ENCODE results near the gene ITGB3. TPM values are rescaled to one million over a fixed set of nuclear protein-coding genes. Genes with fewer than 3 reads are reported as not detected.

The ITGB3 gene
- total and polyA plus RNA-seq, 8 donors = 9.4 to 12.0 (median 10.6) TPM

DNA sequence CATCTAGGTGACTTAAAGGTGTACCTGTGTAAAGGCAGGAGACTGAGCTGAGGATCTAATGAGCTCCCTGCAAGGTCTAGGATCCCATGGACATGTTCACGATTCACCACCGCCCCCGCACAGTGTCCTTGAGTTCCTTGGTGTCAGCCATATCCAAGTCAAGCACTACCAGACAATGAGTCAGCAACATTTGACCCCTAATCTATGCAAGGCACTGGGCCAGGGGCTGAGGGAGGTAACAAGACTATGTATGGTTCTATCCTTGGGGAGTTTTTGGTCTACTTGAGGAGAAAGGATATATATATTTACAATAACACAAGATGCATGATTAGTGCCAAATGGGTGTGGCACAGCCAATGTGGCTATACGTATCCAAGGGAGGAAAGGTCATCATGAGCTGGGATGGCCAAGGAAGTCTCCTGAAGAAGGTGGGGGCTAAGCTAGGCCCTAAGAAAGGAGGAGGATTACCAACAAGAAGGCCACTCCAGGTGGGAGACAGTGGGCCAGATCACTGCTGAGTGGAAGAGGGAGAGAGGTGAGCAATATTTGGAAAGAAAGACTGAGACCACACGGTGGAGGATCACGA lies 35.0 kb downstream of the ITGB3 start:
- Histone ChIP-seq H3K9me3 (no peaks in the 10 kb centered on the region), H3K36me3 (peaks cover 0 to 4% of the 10 kb centered on the region in 2 donors), H3K27me3 (no peaks in the 10 kb centered on the region), H3K27ac (no peak overlapping the region), H3K4me1 (no peaks in the 10 kb centered on the region), H3K4me3 (no peak overlapping the region)
- intact Hi-C loops (cut with DNase I) = no loop called here
- DNase-seq (no peak), ATAC-seq (no peak)
- TF ChIP-seq, protein P1, sequence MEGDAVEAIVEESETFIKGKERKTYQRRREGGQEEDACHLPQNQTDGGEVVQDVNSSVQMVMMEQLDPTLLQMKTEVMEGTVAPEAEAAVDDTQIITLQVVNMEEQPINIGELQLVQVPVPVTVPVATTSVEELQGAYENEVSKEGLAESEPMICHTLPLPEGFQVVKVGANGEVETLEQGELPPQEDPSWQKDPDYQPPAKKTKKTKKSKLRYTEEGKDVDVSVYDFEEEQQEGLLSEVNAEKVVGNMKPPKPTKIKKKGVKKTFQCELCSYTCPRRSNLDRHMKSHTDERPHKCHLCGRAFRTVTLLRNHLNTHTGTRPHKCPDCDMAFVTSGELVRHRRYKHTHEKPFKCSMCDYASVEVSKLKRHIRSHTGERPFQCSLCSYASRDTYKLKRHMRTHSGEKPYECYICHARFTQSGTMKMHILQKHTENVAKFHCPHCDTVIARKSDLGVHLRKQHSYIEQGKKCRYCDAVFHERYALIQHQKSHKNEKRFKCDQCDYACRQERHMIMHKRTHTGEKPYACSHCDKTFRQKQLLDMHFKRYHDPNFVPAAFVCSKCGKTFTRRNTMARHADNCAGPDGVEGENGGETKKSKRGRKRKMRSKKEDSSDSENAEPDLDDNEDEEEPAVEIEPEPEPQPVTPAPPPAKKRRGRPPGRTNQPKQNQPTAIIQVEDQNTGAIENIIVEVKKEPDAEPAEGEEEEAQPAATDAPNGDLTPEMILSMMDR (IDR thresholded peaks at IDR 0.05) = no peak

DNA sequence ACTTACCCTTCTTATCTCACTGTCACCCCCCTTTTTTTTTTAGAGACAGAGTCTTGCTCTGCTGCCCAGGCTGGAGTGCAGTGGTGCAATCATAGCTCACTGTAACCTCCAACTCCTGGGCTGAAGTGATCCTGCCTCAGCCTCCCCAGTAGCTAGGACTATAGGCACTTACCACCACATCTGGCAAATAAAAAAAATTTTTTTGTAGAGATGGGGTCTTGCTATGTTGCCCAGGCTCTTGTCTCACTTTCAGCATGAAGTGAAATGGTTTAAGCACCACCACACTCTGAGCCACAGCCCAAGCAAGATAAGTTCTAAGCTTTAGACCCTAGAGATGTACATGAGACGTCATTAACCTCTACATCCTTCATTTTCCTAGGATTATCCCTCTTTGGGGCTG lies 35.7 kb downstream of the ITGB3 start:
- TF ChIP-seq, protein P1 (IDR thresholded peaks at IDR 0.05) = no peak
- intact Hi-C loops (cut with DNase I) = no loop called here
- Histone ChIP-seq H3K4me3 (no peak overlapping the region), H3K36me3 (peaks cover 0 to 4% of the 10 kb centered on the region in 2 donors), H3K4me1 (no peaks in the 10 kb centered on the region), H3K27ac (no peak overlapping the region), H3K9me3 (no peaks in the 10 kb centered on the region), H3K27me3 (no peaks in the 10 kb centered on the region)
- ATAC-seq (no peak), DNase-seq (no peak)

DNA sequence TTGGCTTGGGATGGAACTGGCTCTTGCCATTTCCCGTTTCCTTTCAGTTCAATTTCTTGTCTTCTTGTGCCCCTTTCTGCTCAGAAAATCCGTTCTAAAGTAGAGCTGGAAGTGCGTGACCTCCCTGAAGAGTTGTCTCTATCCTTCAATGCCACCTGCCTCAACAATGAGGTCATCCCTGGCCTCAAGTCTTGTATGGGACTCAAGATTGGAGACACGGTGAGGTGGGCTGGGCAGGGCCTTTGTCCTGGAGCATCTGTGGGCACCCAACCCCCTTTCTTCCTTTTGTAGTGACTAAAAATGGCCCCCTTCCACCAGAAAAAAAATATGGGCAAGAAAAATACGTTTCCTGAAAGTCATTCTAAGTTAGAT lies 37.2 kb downstream of the ITGB3 start:
- intact Hi-C loops (cut with DNase I) = no loop called here
- Histone ChIP-seq H3K27ac (no peak overlapping the region), H3K27me3 (no peaks in the 10 kb centered on the region), H3K4me3 (no peak overlapping the region), H3K4me1 (no peaks in the 10 kb centered on the region), H3K9me3 (no peaks in the 10 kb centered on the region), H3K36me3 (peaks cover 0 to 4% of the 10 kb centered on the region in 2 donors)
- DNase-seq (no peak), ATAC-seq (no peak)
- TF ChIP-seq, protein P1 (IDR thresholded peaks at IDR 0.05) = no peak

DNA sequence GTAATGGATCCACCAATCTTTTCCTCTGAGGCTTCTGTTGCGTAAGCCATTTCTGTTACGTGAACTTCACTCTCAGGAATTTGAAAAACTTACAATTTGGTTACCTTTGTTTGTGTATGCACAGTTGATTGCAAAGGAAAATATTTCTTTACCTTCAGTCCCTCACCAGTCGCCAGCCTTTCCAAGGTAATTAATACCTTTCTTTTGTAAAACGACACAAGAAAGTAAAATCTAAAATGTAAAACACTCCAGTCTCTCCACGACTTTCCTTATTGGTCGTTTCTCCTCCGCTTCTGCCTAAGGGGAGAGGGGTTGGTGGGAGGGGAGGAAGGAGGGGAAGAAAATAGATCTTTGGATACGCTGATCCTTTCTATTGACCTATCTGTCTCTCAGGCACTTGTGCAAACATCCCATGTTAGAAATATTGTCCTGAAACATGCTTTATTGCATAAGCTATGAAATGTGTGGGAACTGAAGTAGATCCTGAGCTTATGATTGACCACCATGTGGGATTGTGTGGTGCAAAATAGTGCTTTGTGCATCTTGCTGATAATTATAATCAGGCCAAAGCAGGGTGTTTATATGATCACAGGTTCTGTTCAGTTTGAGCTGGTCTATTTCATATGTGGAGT lies 37.7 kb downstream of the ITGB3 start:
- H3K27ac ChIP-seq = no peak overlapping the region
- H3K36me3 ChIP-seq = peaks cover 0 to 4% of the 10 kb centered on the region in 2 donors
- ATAC-seq = no peak

DNA sequence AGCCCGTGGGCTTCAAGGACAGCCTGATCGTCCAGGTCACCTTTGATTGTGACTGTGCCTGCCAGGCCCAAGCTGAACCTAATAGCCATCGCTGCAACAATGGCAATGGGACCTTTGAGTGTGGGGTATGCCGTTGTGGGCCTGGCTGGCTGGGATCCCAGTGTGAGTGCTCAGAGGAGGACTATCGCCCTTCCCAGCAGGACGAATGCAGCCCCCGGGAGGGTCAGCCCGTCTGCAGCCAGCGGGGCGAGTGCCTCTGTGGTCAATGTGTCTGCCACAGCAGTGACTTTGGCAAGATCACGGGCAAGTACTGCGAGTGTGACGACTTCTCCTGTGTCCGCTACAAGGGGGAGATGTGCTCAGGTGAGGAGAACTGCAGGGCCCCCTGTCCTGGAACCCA lies 38.6 kb downstream of the ITGB3 start:
- H3K27ac ChIP-seq = no peak overlapping the region
- no peaks in the 10 kb centered on the region for H3K9me3 ChIP-seq
- TF ChIP-seq, protein P1 (IDR thresholded peaks at IDR 0.05) = no peak
- peaks cover 0 to 4% of the 10 kb centered on the region in 2 donors for H3K36me3 ChIP-seq
- H3K27me3 ChIP-seq = no peaks in the 10 kb centered on the region
- DNase-seq (no peak), ATAC-seq (no peak)
- intact Hi-C loops (cut with DNase I) = no loop called here
- H3K4me1 ChIP-seq = no peaks in the 10 kb centered on the region
- no peak overlapping the region for H3K4me3 ChIP-seq

More for the DNA sequence above, 37.7 kb downstream of the ITGB3 start:
- TF ChIP-seq, protein P1 (IDR thresholded peaks at IDR 0.05) = no peak
- no peak for DNase-seq
- Histone ChIP-seq H3K27me3 (no peaks in the 10 kb centered on the region), H3K4me1 (no peaks in the 10 kb centered on the region), H3K9me3 (no peaks in the 10 kb centered on the region), H3K4me3 (no peak overlapping the region)
- intact Hi-C loops (cut with DNase I) = no loop called here
